H1 (cell line): ENCODE results near the gene CLN3.

Experiments
- CBX8 ChIP-seq: fragments of 300-800, 300-1000 bp; sonication (generic); IDR thresholded peaks from 2 replicates; pipeline ENCODE4 v1.7.1; 2016; ENCODE audit warnings: low read depth, low read length, borderline replicate concordance
- CHD2 ChIP-seq: IDR thresholded peaks from 2 replicates; pipeline ENCODE4 v1.6.1; 2012; ENCODE audit warnings: low read length, improper control_type of control experiment
- CTCF ChIP-seq, 3 experiments: IDR thresholded peaks; 1 replicate in 2 of 3; 2 replicates in 1 of 3; pipeline versions ENCODE4 v1.5.1 to v1.6.1; 2011; ENCODE audit warnings: low read length in 3 of 3, mild to moderate bottlenecking in 3 of 3, inconsistent platforms in 2 of 3, low read depth in 1 of 3, moderate library complexity in 1 of 3; ENCODE audit not compliant: insufficient read depth in 1 of 3; ENCODE audit errors: control extremely low read depth in 1 of 3

GRCh38 chr16:28528463-28528867, 36.6 kb upstream of the CLN3 start:
- TF ChIP-seq CTCF (IDR thresholded peaks at IDR 0.05; ENCODE audit: control extremely low read depth in 1 of 3, insufficient read depth in 1 of 3, low read depth in 1 of 3, low read length in 3 of 3): no peak
- no peak for TF ChIP-seq CBX8
- no peak for TF ChIP-seq CHD2
